Metanephros (tissue), 2 donors: Measurements from ENCODE around the gene DENND2D. TPM values are rescaled to one million over a fixed set of nuclear protein-coding genes. Genes with fewer than 3 reads are reported as not detected.

ENCODE experiments used
- small RNA-seq: library from RNA; depleted of rRNA; stranded (forward); fragments of <200 nt; gene quantifications from one replicate; pipeline ENCODE3, GENCODE V24; 2014; ENCODE audit warnings: low replicate concordance
- total RNA-seq: library from RNA; depleted of rRNA; stranded (reverse); fragments of >200 nt; gene quantifications from one replicate; pipeline ENCODE4 v1.2.3, GENCODE V29; 2014

The DENND2D gene, protein sequence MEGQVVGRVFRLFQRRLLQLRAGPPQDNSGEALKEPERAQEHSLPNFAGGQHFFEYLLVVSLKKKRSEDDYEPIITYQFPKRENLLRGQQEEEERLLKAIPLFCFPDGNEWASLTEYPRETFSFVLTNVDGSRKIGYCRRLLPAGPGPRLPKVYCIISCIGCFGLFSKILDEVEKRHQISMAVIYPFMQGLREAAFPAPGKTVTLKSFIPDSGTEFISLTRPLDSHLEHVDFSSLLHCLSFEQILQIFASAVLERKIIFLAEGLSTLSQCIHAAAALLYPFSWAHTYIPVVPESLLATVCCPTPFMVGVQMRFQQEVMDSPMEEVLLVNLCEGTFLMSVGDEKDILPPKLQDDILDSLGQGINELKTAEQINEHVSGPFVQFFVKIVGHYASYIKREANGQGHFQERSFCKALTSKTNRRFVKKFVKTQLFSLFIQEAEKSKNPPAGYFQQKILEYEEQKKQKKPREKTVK
- total RNA-seq, result 17.2 TPM

DNA sequence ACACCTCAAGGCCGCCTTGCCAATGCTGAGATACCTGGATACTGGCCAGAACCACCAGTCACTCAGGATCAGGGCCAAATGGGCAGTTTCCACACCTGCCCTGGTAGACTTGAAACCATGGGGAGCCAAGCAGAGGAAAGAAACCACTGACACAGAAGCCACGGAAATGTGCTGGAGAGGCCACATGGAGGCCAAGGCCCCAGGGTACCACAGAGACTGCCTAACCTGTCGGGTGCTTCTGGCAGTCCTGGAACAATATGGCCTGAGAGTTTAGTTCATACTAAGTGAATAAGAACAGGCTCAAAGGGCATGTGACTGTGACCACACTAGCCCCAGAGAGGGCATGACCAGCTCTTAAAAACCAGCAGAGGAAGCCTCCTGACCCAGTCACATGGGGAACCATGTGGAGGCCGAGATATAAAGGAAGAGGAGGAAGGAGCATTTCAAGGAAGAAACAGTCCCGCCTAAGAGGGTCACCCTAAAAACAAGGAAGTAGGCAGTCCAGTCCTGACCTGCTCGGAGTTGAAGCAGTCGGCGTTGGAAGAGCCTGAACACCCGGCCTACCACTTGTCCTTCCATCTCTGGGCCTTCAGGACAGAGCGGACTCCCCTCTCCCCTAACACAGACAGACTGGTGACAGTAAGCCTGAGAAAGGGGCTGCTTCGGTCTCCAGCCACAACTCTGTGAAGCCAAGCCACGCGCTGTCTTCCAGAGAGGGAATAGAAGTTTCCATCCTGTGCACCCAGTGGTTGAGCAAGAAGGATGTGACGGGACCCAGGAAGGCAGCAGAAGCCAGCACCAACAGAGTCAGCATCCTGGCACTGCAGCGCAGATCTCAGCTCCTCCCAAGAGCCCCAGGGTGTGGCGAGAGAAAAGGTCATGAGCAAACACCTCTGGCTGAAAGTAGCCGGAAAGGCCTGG lies at the start of gene DENND2D:
Gene DENND2D (minus strand): TSS at position 766 of the 921 bp plus-strand sequence. CDS start 187 bp downstream, at position 579.

DNA sequence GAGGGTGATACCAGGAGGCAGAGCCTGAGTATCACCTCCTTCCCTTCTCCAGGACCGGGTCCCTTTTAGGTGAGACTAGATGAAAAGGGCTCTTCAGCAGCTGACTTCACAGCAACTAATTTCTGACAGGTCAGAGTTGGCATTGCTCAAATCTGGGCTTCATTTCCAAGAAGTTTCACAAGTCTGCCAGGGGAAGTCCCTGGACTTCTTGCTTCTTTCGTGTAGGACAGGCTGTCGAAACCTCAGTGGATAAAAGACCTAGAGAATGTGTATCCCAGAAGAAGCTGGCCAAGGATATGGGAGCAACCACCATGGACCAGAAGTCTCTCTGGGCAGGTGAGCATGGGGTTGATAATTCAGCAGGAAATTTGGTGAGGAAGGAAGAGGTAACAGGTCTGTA lies 27.0 kb upstream of the DENND2D start, which contains the start of gene CHI3L2:
Gene CHI3L2 (plus strand): TSS at position 280 of the 400 bp plus-strand sequence. CDS start 17 bp downstream, at position 297.

DNA sequence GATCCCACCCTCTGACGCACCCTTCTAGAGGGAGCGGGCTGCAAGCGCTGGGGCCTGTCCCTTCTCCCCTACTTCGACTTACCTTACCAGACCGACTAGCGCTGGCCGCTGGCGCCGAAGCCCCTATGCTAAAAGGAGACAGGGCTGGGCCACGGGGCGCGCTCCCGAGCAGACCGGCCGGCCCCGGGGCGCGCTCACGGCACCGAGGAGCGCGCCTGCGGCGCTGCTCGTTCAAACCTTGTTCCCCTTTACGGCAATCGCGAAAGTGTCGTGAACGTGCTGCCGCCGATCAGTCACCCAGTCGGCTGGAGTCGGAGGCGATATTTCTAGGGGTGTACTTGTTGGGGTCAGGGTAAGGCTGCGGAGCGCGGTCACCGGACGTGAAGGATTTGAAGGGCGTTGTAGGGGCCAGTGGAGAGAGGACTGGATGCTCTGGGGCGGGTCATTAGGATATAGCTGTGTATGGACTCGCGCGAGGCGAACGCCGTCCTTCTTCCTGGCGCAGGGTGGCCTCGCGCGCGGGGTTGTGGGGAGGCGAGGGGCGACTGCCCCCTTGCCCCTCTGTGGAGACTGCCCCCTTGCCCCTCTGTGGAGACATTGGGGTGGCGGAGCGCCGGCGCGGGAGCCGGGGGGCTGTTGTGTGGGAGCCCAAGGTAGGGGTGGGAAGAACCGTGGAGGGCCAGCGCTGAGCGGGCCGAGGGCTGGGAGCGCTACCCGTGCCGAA lies 60.3 kb downstream of the DENND2D start, which contains the start of the genes CEPT1 and DRAM2:
Gene CEPT1 (plus strand): TSS at position 268 of the 724 bp plus-strand sequence. CDS start 7,492 bp downstream, outside the sequence.
Gene DRAM2 (minus strand): TSS at position 138 of the 724 bp plus-strand sequence. CDS start 8,539 bp downstream, outside the sequence.

Small RNA genes within 50 kb of the gene (small RNA-seq; reads per million reads assigned to genes)
- not detected for gene AL355816.1

Other genes starting within 250 kb of the DENND2D start
- gene LRIF1, start 236.7 kb downstream of the DENND2D start, total RNA-seq, result 10.0 TPM
- gene DRAM2, start 60.6 kb downstream of the DENND2D start, total RNA-seq, result 53.8 TPM
- gene CEPT1, start 60.4 kb downstream of the DENND2D start, total RNA-seq, result 54.0 TPM
- gene CHI3L2, start 27.1 kb upstream of the DENND2D start, total RNA-seq, result 0.70 TPM
- gene CHIA, start 90.2 kb upstream of the DENND2D start, total RNA-seq, result not detected
- 2.0 TPM for gene OVGP1, start 227.1 kb upstream of the DENND2D start, total RNA-seq
- 24.2 TPM for gene WDR77, start 248.6 kb upstream of the DENND2D start, total RNA-seq
- 262 TPM for gene ATP5PB, start 248.8 kb upstream of the DENND2D start, total RNA-seq